Gastrocnemius medialis (tissue), 4 donors: Measurements from ENCODE around the gene CPB1. TPM values are rescaled to one million over a fixed set of nuclear protein-coding genes. Genes with fewer than 3 reads are reported as not detected.

Experiments used
- ATAC-seq, 2 donors: fragments of 150-250 bp; one replicate each; pipeline ENCODE4 v1.9.1; 2016
- DNase-seq, 2 donors: peaks; one replicate each; pipeline ENCODE4 v3.0.0-alpha.2; 2019
- H3K27ac ChIP-seq, 4 donors: fragments of 200-600 bp; sonication (generic); 1 replicate in 1 of 4; 2 replicates in 3 of 4; pipeline ENCODE4 v1.5.1; 2016 to 2018; ENCODE audit warnings: mild to moderate bottlenecking in 2 of 4, moderate library complexity in 1 of 4
- H3K27me3 ChIP-seq, 3 donors: fragments of 200-600 bp; sonication (generic) in 2 of 3; 1 replicate in 1 of 3; 2 replicates in 2 of 3; pipeline versions ENCODE4 v1.5.1 to v1.6.0; 2016 to 2019; ENCODE audit warnings: mild to moderate bottlenecking in 1 of 3, moderate library complexity in 1 of 3
- H3K36me3 ChIP-seq, 2 donors: fragments of 200-600 bp; sonication (generic) in 1 of 2; one replicate each; pipeline ENCODE4 v1.5.1; 2017 to 2018
- H3K4me1 ChIP-seq, 2 donors: fragments of 200-600 bp; sonication (generic) in 1 of 2; one replicate each; pipeline ENCODE4 v1.5.1; 2016 to 2017; ENCODE audit warnings: mild to moderate bottlenecking in 2 of 2
- H3K4me3 ChIP-seq, 4 donors: fragments of 200-600 bp; sonication (generic) in 3 of 4; 1 replicate in 1 of 4; 2 replicates in 3 of 4; pipeline ENCODE4 v1.5.1; 2016 to 2019; ENCODE audit warnings: mild to moderate bottlenecking in 2 of 4
- H3K9me3 ChIP-seq, 3 donors: fragments of 200-600 bp; sonication (generic) in 2 of 3; 1 replicate in 1 of 3; 2 replicates in 2 of 3; pipeline ENCODE4 v1.5.1; 2016 to 2019
- CTCF ChIP-seq, 5 experiments: fragments of 450-650 bp in 3 of 5; fragments of 200-600 bp in 2 of 5; sonication (generic) in 2 of 5; IDR thresholded peaks in 4 of 5; conservative IDR thresholded peaks in 1 of 5; 1 replicate in 4 of 5; 2 replicates in 1 of 5; pipeline ENCODE4 v1.5.1; 2016 to 2019; ENCODE audit warnings: antibody characterized with exemption in 5 of 5, mild to moderate bottlenecking in 3 of 5, moderate library complexity in 3 of 5
- POLR2A ChIP-seq, 2 donors: fragments of 450-650 bp; IDR thresholded peaks; one replicate each; pipeline ENCODE4 v1.6.1; 2017; ENCODE audit warnings: antibody characterized with exemption in 2 of 2, mild to moderate bottlenecking in 2 of 2, moderate library complexity in 2 of 2
- in situ Hi-C, 4 donors: fragments of 200-750 bp; cut with MboI; loops; one replicate each; pipeline versions ENCODE4 v1.15.0 to v1.8.0; 2017; ENCODE audit warnings: low sequenced_read_pairs in 4 of 4
- intact Hi-C: fragments of 100-400 bp; cut with DNase I; formaldehyde crosslinking; loops from one replicate; pipeline ENCODE4 v1.15.1; 2023; ENCODE audit warnings: low total_unique reads
- total RNA-seq, 4 donors: library from RNA; depleted of rRNA; stranded (reverse); fragments of >200 nt; gene quantifications; one replicate each; pipeline versions ENCODE4 v1.1.0 to v1.2.3, GENCODE V29; 2016

The CPB1 gene
- total RNA-seq, 4 donors from 2014 or later = 0.76 TPM; not detected in 3

GRCh38 chr3:148790370-148790769 lies 37.2 kb upstream of the CPB1 start:
- ATAC-seq (no peak), DNase-seq (no peak)
- H3K4me1 ChIP-seq = no peaks in the 10 kb centered on the region
- H3K27me3 ChIP-seq = no peaks in the 10 kb centered on the region
- no peaks in the 10 kb centered on the region for H3K36me3 ChIP-seq
- no peak overlapping the region for H3K4me3 ChIP-seq
- H3K9me3 ChIP-seq = no peaks in the 10 kb centered on the region
- H3K27ac ChIP-seq = peak overlapping the region; percentile 34 to 48 (median 42)
- in situ Hi-C loops (no loop called here), intact Hi-C loops (no loop called here)
- TF ChIP-seq CTCF (IDR thresholded peaks at IDR 0.05 in 4 of 5, conservative IDR thresholded peaks at IDR 0.05 in 1 of 5) (no peak), POLR2A (IDR thresholded peaks at IDR 0.05) (no peak)

GRCh38 chr3:148790851-148791735 lies 36.5 kb upstream of the CPB1 start:
- DNase-seq (peak; percentile 22 to 51), ATAC-seq (peak; percentile 62 to 84)
- no peaks in the 10 kb centered on the region for H3K27me3 ChIP-seq
- no peaks in the 10 kb centered on the region for H3K9me3 ChIP-seq
- no peak overlapping the region for H3K4me3 ChIP-seq
- in situ Hi-C loops (no loop called here), intact Hi-C loops (no loop called here)
- H3K27ac ChIP-seq = peak overlapping the region; percentile 34 to 48 (median 42)
- H3K4me1 ChIP-seq = no peaks in the 10 kb centered on the region
- H3K36me3 ChIP-seq = no peaks in the 10 kb centered on the region
- no peak for TF ChIP-seq POLR2A (IDR thresholded peaks at IDR 0.05)
- TF ChIP-seq CTCF (IDR thresholded peaks at IDR 0.05 in 4 of 5, conservative IDR thresholded peaks at IDR 0.05 in 1 of 5) = no peak

DNA sequence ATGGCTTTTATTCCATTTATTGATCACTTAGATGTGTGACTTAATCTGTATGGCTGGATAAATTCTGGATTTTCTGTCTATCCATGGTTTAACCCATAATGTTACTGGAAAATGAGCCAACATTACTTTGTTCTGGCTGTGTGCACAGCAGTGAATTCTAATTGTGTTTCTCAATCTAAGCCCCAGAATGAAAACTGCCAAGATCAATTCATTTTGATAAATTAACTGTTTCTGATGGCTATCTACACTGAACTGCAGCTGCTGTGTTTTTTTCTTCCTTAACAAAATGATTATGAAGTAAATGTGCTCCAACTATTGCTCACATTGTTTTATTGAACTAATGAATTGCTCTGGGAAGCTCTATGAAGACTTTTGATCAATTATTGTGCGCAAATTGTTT lies 35.7 kb upstream of the CPB1 start:
- no peak overlapping the region for H3K4me3 ChIP-seq
- in situ Hi-C loops (no loop called here), intact Hi-C loops (no loop called here)
- no peaks in the 10 kb centered on the region for H3K36me3 ChIP-seq
- DNase-seq (no peak), ATAC-seq (no peak)
- H3K9me3 ChIP-seq = no peaks in the 10 kb centered on the region
- H3K27me3 ChIP-seq = no peaks in the 10 kb centered on the region
- TF ChIP-seq POLR2A (IDR thresholded peaks at IDR 0.05) = no peak
- H3K4me1 ChIP-seq = no peaks in the 10 kb centered on the region
- H3K27ac ChIP-seq = peak overlapping the region in 1 of 4 donors; percentile 8

GRCh38 chr3:148792516-148792915 lies 35.1 kb upstream of the CPB1 start:
- Histone ChIP-seq H3K27ac (no peak overlapping the region), H3K9me3 (no peaks in the 10 kb centered on the region), H3K27me3 (no peaks in the 10 kb centered on the region), H3K36me3 (no peaks in the 10 kb centered on the region), H3K4me3 (no peak overlapping the region), H3K4me1 (no peaks in the 10 kb centered on the region)
- intact Hi-C loops (no loop called here), in situ Hi-C loops (no loop called here)
- no peak for TF ChIP-seq POLR2A (IDR thresholded peaks at IDR 0.05)
- TF ChIP-seq CTCF (IDR thresholded peaks at IDR 0.05 in 4 of 5, conservative IDR thresholded peaks at IDR 0.05 in 1 of 5) = no peak
- DNase-seq (no peak), ATAC-seq (no peak)

GRCh38 chr3:148796799-148797198 lies 30.8 kb upstream of the CPB1 start:
- TF ChIP-seq POLR2A (IDR thresholded peaks at IDR 0.05) = no peak
- TF ChIP-seq CTCF (IDR thresholded peaks at IDR 0.05 in 4 of 5, conservative IDR thresholded peaks at IDR 0.05 in 1 of 5) = no peak
- H3K27ac ChIP-seq = no peak overlapping the region
- no peak overlapping the region for H3K4me3 ChIP-seq
- H3K4me1 ChIP-seq = no peaks in the 10 kb centered on the region
- ATAC-seq (no peak), DNase-seq (no peak)
- no peaks in the 10 kb centered on the region for H3K27me3 ChIP-seq
- no peaks in the 10 kb centered on the region for H3K9me3 ChIP-seq
- intact Hi-C loops (no loop called here), in situ Hi-C loops (no loop called here)
- no peaks in the 10 kb centered on the region for H3K36me3 ChIP-seq
